A549 (cell line): ENCODE data around the gene GPBP1. TPM values are rescaled to one million over a fixed set of nuclear protein-coding genes. Genes with fewer than 3 reads are reported as not detected.

Source experiments
- ATAC-seq, 2 experiments: fragments of 200-7000 bp in 1 of 2; fragments of >200 bp in 1 of 2; cut with Nextera tagmentation in 1 of 2; cut with Tn5 transposase in 1 of 2; 3 replicates each; pipeline versions ENCODE4 v1.8.0 to v1.9.1; 2018 to 2020; ENCODE audit warnings: mild to moderate bottlenecking in 1 of 2, moderate library complexity in 1 of 2
- CTCF ChIA-PET: fragments of 300-600 bp; sonication (Branson Sonifier 250); formaldehyde crosslinking; extraction: SDS; loops from one replicate; lab custom pipeline; 2021; ENCODE audit warnings: antibody characterized with exemption, inconsistent platforms; lab: Yijun Ruan, JAX
- POLR2A ChIA-PET: fragments of 350-600 bp; formaldehyde crosslinking; extraction: SDS; loops from one replicate; lab custom pipeline; 2021; ENCODE audit warnings: antibody characterized with exemption, inconsistent platforms; lab: Yijun Ruan, JAX
- DNase-seq, 2 experiments: peaks; one replicate each; pipeline versions ENCODE4 v3.0.0 to v3.0.0-alpha.2; 2011 to 2016; ENCODE audit warnings: low read depth in 1 of 2, low spot score in 1 of 2
- FAIRE-seq: peaks from 2 replicates; lab custom pipeline; 2011; peaks lifted over from hg19 to GRCh38; lab: Jason Lieb, UNC
- H3K27ac ChIP-seq, 2 experiments: fragments of >200 bp; sonication (Bioruptor Twin); formaldehyde crosslinking; 3 replicates each; pipeline ENCODE4 v1.5.1; 2016 to 2017
- H3K4me1 ChIP-seq: fragments of >200 bp; sonication (Bioruptor Twin); formaldehyde crosslinking; 3 replicates; pipeline ENCODE4 v1.6.1; 2016
- H3K4me2 ChIP-seq: fragments of >200 bp; sonication (Bioruptor Twin); formaldehyde crosslinking; 3 replicates; pipeline ENCODE4 v1.6.1; 2016
- H3K4me3 ChIP-seq: fragments of >200 bp; sonication (Bioruptor Twin); formaldehyde crosslinking; 3 replicates; pipeline ENCODE4 v1.5.1; 2016
- H3K9me3 ChIP-seq: fragments of >200 bp; sonication (Bioruptor Twin); formaldehyde crosslinking; 3 replicates; pipeline ENCODE4 v1.6.1; 2016
- ATOH8 ChIP-seq: fragments of 250-450 bp; sonication (Bioruptor Pico); IDR thresholded peaks from 2 replicates; pipeline ENCODE4 v1.5.0; 2020; ENCODE audit warnings: low read depth, mild to moderate bottlenecking, moderate library complexity
- BHLHE40 ChIP-seq: IDR thresholded peaks from 2 replicates; pipeline ENCODE4 v1.6.1; 2012; ENCODE audit warnings: low read depth, low read length, inconsistent platforms
- CBX8 ChIP-seq: fragments of 200-600 bp; sonication (generic); IDR thresholded peaks from 2 replicates; pipeline ENCODE4 v1.6.1; 2016
- CTCF ChIP-seq: fragments of >200 bp; sonication (Bioruptor Twin); formaldehyde crosslinking; IDR thresholded peaks from 3 replicates; pipeline ENCODE4 v1.5.1; 2016
- EHMT2 ChIP-seq: fragments of 200-600 bp; sonication (generic); IDR thresholded peaks from 2 replicates; pipeline ENCODE4 v1.6.1; 2016; ENCODE audit warnings: antibody characterized with exemption, low read depth, mild to moderate bottlenecking, moderate library complexity
- EP300 ChIP-seq, 2 experiments: fragments of >200 bp; sonication (Bioruptor Twin); formaldehyde crosslinking; IDR thresholded peaks; 2 replicates in 1 of 2; 3 replicates in 1 of 2; pipeline ENCODE4 v1.6.1; 2016 to 2017
- ESRRA ChIP-seq: fragments of 150-350 bp; IDR thresholded peaks from 2 replicates; pipeline ENCODE4 v1.6.1; 2014; ENCODE audit warnings: mild to moderate bottlenecking, low read length, borderline replicate concordance
- FOSB ChIP-seq: fragments of 250-450 bp; sonication (Bioruptor Pico); IDR thresholded peaks from 2 replicates; pipeline ENCODE4 v1.5.0; 2020; ENCODE audit warnings: mild to moderate bottlenecking, moderate library complexity
- GATA3 ChIP-seq: IDR thresholded peaks from 2 replicates; pipeline ENCODE4 v1.6.1; 2012; ENCODE audit warnings: borderline replicate concordance
- HDAC2 ChIP-seq: fragments of 200-600 bp; sonication (generic); IDR thresholded peaks from 2 replicates; pipeline ENCODE4 v1.6.1; 2016
- HOXA7 ChIP-seq: fragments of 250-450 bp; sonication (Bioruptor Pico); IDR thresholded peaks from 2 replicates; pipeline ENCODE4 v1.5.0; 2020; ENCODE audit warnings: mild to moderate bottlenecking, moderate library complexity
- JUNB ChIP-seq: fragments of >200 bp; sonication (Bioruptor Twin); formaldehyde crosslinking; IDR thresholded peaks from 2 replicates; pipeline ENCODE4 v1.6.1; 2016
- MAX ChIP-seq: IDR thresholded peaks from 2 replicates; pipeline ENCODE4 v1.6.1; 2012
- MAZ ChIP-seq: fragments of 150-350 bp; IDR thresholded peaks from 2 replicates; pipeline ENCODE4 v1.6.1; 2014; ENCODE audit warnings: antibody characterized with exemption, low read depth, low read length, borderline replicate concordance
- NPAS2 ChIP-seq: fragments of 250-450 bp; sonication (Bioruptor Pico); IDR thresholded peaks from 2 replicates; pipeline ENCODE4 v1.8.0; 2022; ENCODE audit warnings: mild to moderate bottlenecking, moderate library complexity, borderline replicate concordance
- NR3C1 ChIP-seq: fragments of >200 bp; sonication (Bioruptor Twin); formaldehyde crosslinking; IDR thresholded peaks from 3 replicates; pipeline ENCODE4 v1.6.1; 2017
- PBX3 ChIP-seq: IDR thresholded peaks from 2 replicates; pipeline ENCODE4 v1.6.1; 2012
- POLR2AphosphoS2 ChIP-seq: conservative IDR thresholded peaks from 2 replicates; pipeline ENCODE4 v1.6.1; 2012; ENCODE audit warnings: low read length, improper control_type of control experiment, inconsistent platforms
- RARB ChIP-seq: fragments of 250-450 bp; sonication (Bioruptor Pico); IDR thresholded peaks from 2 replicates; pipeline ENCODE4 v1.8.0; 2021; ENCODE audit warnings: mild to moderate bottlenecking, moderate library complexity
- TFCP2L1 ChIP-seq: fragments of 250-450 bp; sonication (Bioruptor Pico); IDR thresholded peaks from 2 replicates; pipeline ENCODE4 v1.5.0; 2021; ENCODE audit warnings: mild to moderate bottlenecking
- TP53 ChIP-seq: fragments of 250-450 bp; sonication (Bioruptor Pico); IDR thresholded peaks from 2 replicates; pipeline ENCODE4 v1.5.0; 2021; ENCODE audit warnings: mild to moderate bottlenecking, moderate library complexity
- ZC3H11A ChIP-seq: fragments of 450-650 bp; IDR thresholded peaks from 2 replicates; pipeline ENCODE4 v1.6.1; 2014; ENCODE audit warnings: antibody characterized with exemption, mild to moderate bottlenecking
- ZNF302 ChIP-seq: fragments of 250-450 bp; sonication (Bioruptor Pico); IDR thresholded peaks from 2 replicates; pipeline ENCODE4 v1.9.0; 2021; ENCODE audit warnings: inconsistent platforms, mild to moderate bottlenecking, moderate library complexity
- ZSCAN20 ChIP-seq: fragments of 250-450 bp; sonication (Bioruptor Pico); IDR thresholded peaks from 2 replicates; pipeline ENCODE4 v1.8.0; 2022; ENCODE audit warnings: mild to moderate bottlenecking, moderate library complexity
- WGBS: methylation state at CpG from one replicate; pipeline ENCODE4 v1.1.6; 2017; ENCODE audit errors: missing lambda C conversion rate; 5-methylcytosine and 5-hydroxymethylcytosine counted together
- polyA plus RNA-seq, 4 experiments: library from polyadenylated mRNA; depleted of rRNA in 3 of 4; stranded (reverse); fragments of >200 nt; fragmentation: RNase III in 1 of 4; extraction: RNeasy Plus Mini Kit Qiagen cat#74134 plus additional on column Dnase treatment in 1 of 4; gene quantifications; 2 replicates in 3 of 4; 3 replicates in 1 of 4; pipeline ENCODE4 v1.2.3, GENCODE V29; 2011 to 2017

The GPBP1 gene
- polyA plus RNA-seq, 2 of the 4 experiments (the other 2 are of a cell fraction), result 31.0 to 86.0 TPM

- no peak for TF ChIP-seq NPAS2
- no peak for TF ChIP-seq TP53 (CRISPR knock-in tag)
- TF ChIP-seq EP300 (IDR thresholded peaks at IDR 0.05), result no peak
- no peak for TF ChIP-seq MAZ
- TF ChIP-seq PBX3, result no peak
- no peak for TF ChIP-seq CTCF
- TF ChIP-seq ZSCAN20 (CRISPR knock-in tag), result no peak
- no peak for TF ChIP-seq HOXA7 (CRISPR knock-in tag)
- TF ChIP-seq FOSB (CRISPR knock-in tag), result no peak
- no peak for TF ChIP-seq HDAC2
- no peak for TF ChIP-seq BHLHE40
- no peak for TF ChIP-seq ZNF302
- TF ChIP-seq NR3C1, result no peak
- TF ChIP-seq POLR2AphosphoS2, result no peak
- Histone ChIP-seq H3K27ac (no peak overlapping the region; a peak in 1 of 6 replicates), H3K4me3 (peak overlapping the region; percentile 35; the same call in 2 of the 3 replicates), H3K9me3 (no peaks in the 10 kb centered on the region), H3K4me1 (no peaks in the 10 kb centered on the region), H3K4me2 (peak overlapping the region; percentile 66)
- CTCF ChIA-PET, result interaction anchor here (0.7 to 5.3 kb wide), 36 partner anchors 8 to 868 kb away, joined by 3 to 112 read pairs (median 5); partner anchors contain the start of gene SETD9
- POLR2A ChIA-PET, result interaction anchor here (2.3 kb wide), 1 partner anchor 227 kb away, joined by 25 read pairs; the partner anchor contains the start of gene SETD9
- no peak for ATAC-seq
- WGBS, result 60% methylated on average over 2 of the region's 2 CpGs
- DNase-seq, result peak in 1 of 2 experiments; percentile 7
- no peak for FAIRE-seq
These were observed 36.5 kb upstream of the GPBP1 start for GRCh38 chr5:57137401-57137800.

GRCh38 chr5:57152316-57152715 lies 21.5 kb upstream of the GPBP1 start:
- TF ChIP-seq GATA3 (no peak), ZSCAN20 (CRISPR knock-in tag) (no peak)
- WGBS, result 81% methylated on average over 4 of the region's 4 CpGs
- Histone ChIP-seq H3K4me2 (no peak overlapping the region), H3K9me3 (peaks cover under 1% of the 10 kb centered on the region; the same call in 1 of the 3 replicates), H3K27ac (no peak overlapping the region), H3K4me1 (no peaks in the 10 kb centered on the region), H3K4me3 (no peak overlapping the region)
- DNase-seq (no peak), FAIRE-seq (no peak), ATAC-seq (no peak)
- CTCF ChIA-PET, result no interaction called here
- POLR2A ChIA-PET, result no interaction called here

- TF ChIP-seq CBX8 (no peak), ATOH8 (CRISPR knock-in tag) (no peak), ESRRA (no peak), JUNB (no peak), TFCP2L1 (CRISPR knock-in tag) (no peak), NPAS2 (no peak), FOSB (CRISPR knock-in tag) (no peak), MAX (no peak), PBX3 (no peak), ZC3H11A (no peak), TP53 (CRISPR knock-in tag) (no peak), RARB (CRISPR knock-in tag) (no peak), EHMT2 (no peak)
- DNase-seq (no peak), ATAC-seq (no peak), FAIRE-seq (no peak)
- WGBS, result 55% methylated on average over 2 of the region's 2 CpGs
- Histone ChIP-seq H3K4me3 (no peak overlapping the region), H3K9me3 (peaks cover 8% of the 10 kb centered on the region; the same call in 1 of the 3 replicates), H3K4me2 (no peak overlapping the region), H3K27ac (no peak overlapping the region), H3K4me1 (no peaks in the 10 kb centered on the region)
- ChIA-PET CTCF (interaction anchor here (1.2 to 2.4 kb wide), 2 partner anchors 17 to 74 kb away, joined by 3 to 13 read pairs; no protein-coding TSS in a partner anchor), POLR2A (no interaction called here)
These were observed 18.8 kb upstream of the GPBP1 start for GRCh38 chr5:57155033-57155432.
